Fibroblast of the conjunctiva (primary cell): ENCODE data around the gene GTPBP3.
"Not testable (repeated sequence)": the region's sequence is repeated elsewhere in the genome, so short reads cannot be mapped to it uniquely, and the experiment has no call there.

Experiments
- DNase-seq: peaks from one replicate; pipeline ENCODE4 v3.0.0-alpha.2; 2010; ENCODE audit warnings: low read depth

The GTPBP3 gene

GRCh38 chr19:17341845-17342244 is 4.5 kb downstream of the GTPBP3 start:
- no peak for DNase-seq

GRCh38 chr19:17346109-17346671 is 8.8 kb downstream of the GTPBP3 start:
- no peak for DNase-seq

- DNase-seq = no peak
Measured at GRCh38 chr19:17347361-17347760, 10.0 kb downstream of the GTPBP3 start.

GRCh38 chr19:17347877-17348276 is 10.5 kb downstream of the GTPBP3 start:
- DNase-seq = no peak

- no peak for DNase-seq
Measured at GRCh38 chr19:17348700-17349099, 11.3 kb downstream of the GTPBP3 start.

- no peak for DNase-seq
Measured at GRCh38 chr19:17351815-17352435, 14.6 kb downstream of the GTPBP3 start.

- DNase-seq = no peak
Measured at GRCh38 chr19:17352608-17353280, 15.4 kb downstream of the GTPBP3 start.

- no peak for DNase-seq
Measured at GRCh38 chr19:17353386-17353785, 16.0 kb downstream of the GTPBP3 start.

- no peak for DNase-seq
Measured at GRCh38 chr19:17357078-17357666, 19.8 kb downstream of the GTPBP3 start.

- DNase-seq = no peak
Measured at GRCh38 chr19:17357724-17358123, 20.4 kb downstream of the GTPBP3 start.

GRCh38 chr19:17358395-17358794 is 21.0 kb downstream of the GTPBP3 start:
- no peak for DNase-seq

- no peak for DNase-seq
Measured at GRCh38 chr19:17359905-17360800, 22.8 kb downstream of the GTPBP3 start.

GRCh38 chr19:17363852-17364605 is 26.7 kb downstream of the GTPBP3 start:
- not testable (repeated sequence) for DNase-seq

- no peak for DNase-seq
Measured at GRCh38 chr19:17365361-17365760, 28.0 kb downstream of the GTPBP3 start.

- no peak for DNase-seq
Measured at GRCh38 chr19:17370026-17370587, 32.8 kb downstream of the GTPBP3 start.

- DNase-seq = no peak
Measured at GRCh38 chr19:17376935-17377600, 39.7 kb downstream of the GTPBP3 start, which contains the start of gene PLVAP. Gene PLVAP (minus strand): TSS chr19:17377342. CDS start chr19:17377288, 54 bp downstream.

- no peak for DNase-seq
Measured at GRCh38 chr19:17378271-17378670, 40.9 kb downstream of the GTPBP3 start.

GRCh38 chr19:17379221-17379631 is 41.9 kb downstream of the GTPBP3 start:
- no peak for DNase-seq

GRCh38 chr19:17380426-17381138 is 43.2 kb downstream of the GTPBP3 start:
- no peak for DNase-seq
